PFSK-1 (cell line): ENCODE data around the gene ASCL2.

Experiments used
- FOXP2 ChIP-seq: optimal IDR thresholded peaks from 2 replicates; pipeline ENCODE3; 2011; ENCODE audit warnings: borderline replicate concordance, control low read depth, inconsistent platforms; ENCODE audit not compliant: insufficient read depth; ENCODE audit errors: extremely low read length, extremely low read depth
- POLR2AphosphoS5 ChIP-seq: IDR thresholded peaks from 2 replicates; pipeline ENCODE4 v1.6.1; 2012; ENCODE audit warnings: low read depth, mild to moderate bottlenecking, control low read depth, low read length, moderate library complexity
- REST ChIP-seq, 2 experiments: IDR thresholded peaks; 2 replicates each; pipeline versions ENCODE4 v1.6.1 to v1.8.0; 2011 to 2012; ENCODE audit warnings: low read depth in 2 of 2, low read length in 2 of 2, control low read depth in 1 of 2, inconsistent platforms in 1 of 2, mild to moderate bottlenecking in 1 of 2, moderate library complexity in 1 of 2; ENCODE audit not compliant: insufficient read depth in 1 of 2
- TAF1 ChIP-seq: IDR thresholded peaks from 2 replicates; pipeline ENCODE4 v1.6.1; 2012; ENCODE audit warnings: low read length, control low read depth, borderline replicate concordance; ENCODE audit not compliant: insufficient read depth

GRCh38 chr11:2308713-2309112 lies 38.3 kb upstream of the ASCL2 start:
- TF ChIP-seq POLR2AphosphoS5: no peak
- no peak for TF ChIP-seq REST (IDR thresholded peaks at IDR 0.05; ENCODE audit: insufficient read depth in 1 of 2, low read depth in 2 of 2, low read length in 2 of 2)
- TF ChIP-seq FOXP2: no peak
- TF ChIP-seq TAF1: no peak
